H9 (cell line): ENCODE results near the gene KRTAP10-9. TPM values are rescaled to one million over a fixed set of nuclear protein-coding genes. Genes with fewer than 3 reads are reported as not detected.

Source experiments
- DNase-seq: peaks from one replicate; pipeline ENCODE4 v3.0.0-alpha.2; 2017
- H2AFZ ChIP-seq: one replicate; pipeline ENCODE4 v1.6.1; 2013; ENCODE audit warnings: mild to moderate bottlenecking, low read length, control low read depth, moderate library complexity
- H2AK5ac ChIP-seq: 2 replicates; pipeline ENCODE4 v1.6.1; 2013; ENCODE audit warnings: low read length, control low read depth, mixed read lengths; ENCODE audit not compliant: insufficient read length
- H2BK120ac ChIP-seq: one replicate; pipeline ENCODE4 v1.6.1; 2013; ENCODE audit warnings: low read depth, mild to moderate bottlenecking, low read length, control low read depth, inconsistent platforms; ENCODE audit not compliant: poor library complexity, severe bottlenecking
- H2BK12ac ChIP-seq: 2 replicates; pipeline ENCODE4 v1.6.1; 2013; ENCODE audit warnings: low read length, control low read depth, mixed read lengths, low read depth; ENCODE audit not compliant: insufficient read length
- H2BK15ac ChIP-seq: 2 replicates; pipeline ENCODE4 v1.6.1; 2013; ENCODE audit warnings: low read depth, low read length, control low read depth
- H2BK20ac ChIP-seq: one replicate; pipeline ENCODE4 v1.6.1; 2013; ENCODE audit warnings: low read depth, mild to moderate bottlenecking, low read length, control low read depth, inconsistent platforms; ENCODE audit not compliant: poor library complexity, severe bottlenecking
- H2BK5ac ChIP-seq: 2 replicates; pipeline ENCODE4 v1.6.1; 2013; ENCODE audit warnings: low read length, control low read depth, mixed read lengths; ENCODE audit not compliant: insufficient read length
- H3K14ac ChIP-seq: 2 replicates; pipeline ENCODE4 v1.6.1; 2013; ENCODE audit warnings: low read length, control low read depth; ENCODE audit not compliant: insufficient read depth
- H3K18ac ChIP-seq: 2 replicates; pipeline ENCODE4 v1.6.1; 2013; ENCODE audit warnings: low read depth, mild to moderate bottlenecking, mixed read lengths, low read length, control low read depth; ENCODE audit not compliant: insufficient read length
- H3K23ac ChIP-seq: 2 replicates; pipeline ENCODE4 v1.6.1; 2013; ENCODE audit warnings: low read length, control low read depth, mixed read lengths, low read depth; ENCODE audit not compliant: insufficient read length
- H3K23me2 ChIP-seq: 2 replicates; pipeline ENCODE4 v1.6.1; 2013; ENCODE audit warnings: low read depth, mild to moderate bottlenecking, mixed read lengths, low read length, control low read depth; ENCODE audit not compliant: insufficient read length, poor library complexity, severe bottlenecking
- H3K27ac ChIP-seq: 2 replicates; pipeline ENCODE4 v1.5.1; 2013; ENCODE audit warnings: low read length, control low read depth, mixed read lengths, low read depth; ENCODE audit not compliant: insufficient read length
- H3K27me3 ChIP-seq: 2 replicates; pipeline ENCODE4 v1.6.1; 2013; ENCODE audit warnings: low read length, control low read depth, inconsistent platforms; ENCODE audit not compliant: insufficient read depth
- H3K4ac ChIP-seq: 2 replicates; pipeline ENCODE4 v1.6.1; 2013; ENCODE audit warnings: low read depth, mild to moderate bottlenecking, control low read depth, inconsistent platforms, low read length, moderate library complexity
- H3K4me1 ChIP-seq: 2 replicates; pipeline ENCODE4 v1.6.1; 2013; ENCODE audit warnings: low read length, control low read depth, inconsistent platforms; ENCODE audit not compliant: insufficient read depth
- H3K4me2 ChIP-seq: 2 replicates; pipeline ENCODE4 v1.6.1; 2013; ENCODE audit warnings: low read length, control low read depth, mixed read lengths; ENCODE audit not compliant: insufficient read length, insufficient read depth
- H3K56ac ChIP-seq: 2 replicates; pipeline ENCODE4 v1.6.1; 2013; ENCODE audit warnings: low read depth, mild to moderate bottlenecking, mixed read lengths, low read length, control low read depth; ENCODE audit not compliant: insufficient read length
- H3K79me1 ChIP-seq: 2 replicates; pipeline ENCODE4 v1.6.1; 2013; ENCODE audit warnings: low read depth, mild to moderate bottlenecking, moderate library complexity, low read length, control low read depth, inconsistent platforms; ENCODE audit not compliant: insufficient read depth, poor library complexity, severe bottlenecking
- H3K79me2 ChIP-seq: 2 replicates; pipeline ENCODE4 v1.6.1; 2013; ENCODE audit warnings: low read length, control low read depth, inconsistent platforms; ENCODE audit not compliant: insufficient read depth
- H3K9ac ChIP-seq: 2 replicates; pipeline ENCODE4 v1.6.1; 2013; ENCODE audit warnings: low read length, control low read depth, mixed read lengths; ENCODE audit not compliant: insufficient read length; ENCODE audit errors: extremely low read depth
- H3K9me3 ChIP-seq: one replicate; pipeline ENCODE4 v1.6.1; 2013; ENCODE audit warnings: low read depth, low read length, inconsistent platforms; ENCODE audit not compliant: control insufficient read depth
- H3T11ph ChIP-seq: one replicate; pipeline ENCODE4 v1.6.1; 2013; ENCODE audit warnings: mild to moderate bottlenecking, low read length, control low read depth, inconsistent platforms
- H4K20me1 ChIP-seq: one replicate; pipeline ENCODE4 v1.6.1; 2013; ENCODE audit not compliant: control insufficient read depth, insufficient read length, insufficient read depth
- H4K5ac ChIP-seq: 2 replicates; pipeline ENCODE4 v1.6.1; 2013; ENCODE audit warnings: low read depth, mild to moderate bottlenecking, mixed read lengths, low read length, control low read depth; ENCODE audit not compliant: insufficient read length
- H4K8ac ChIP-seq: replicated peaks from 2 replicates; pipeline ENCODE4 v1.6.1; 2013; ENCODE audit warnings: low read length, control low read depth, mixed read lengths, low read depth; ENCODE audit not compliant: insufficient read length
- H4K91ac ChIP-seq: 2 replicates; pipeline ENCODE4 v1.6.1; 2013; ENCODE audit warnings: low read depth, mild to moderate bottlenecking, moderate library complexity, mixed read lengths, low read length, control low read depth; ENCODE audit not compliant: insufficient read length
- H3K27ac Mint-ChIP-seq, 3 experiments: 2 replicates in 2 of 3; 3 replicates in 1 of 3; pipeline ENCODE4 v1.8.0; 2020 to 2021; ENCODE audit warnings: mixed read lengths in 3 of 3, mild to moderate bottlenecking in 1 of 3, moderate library complexity in 1 of 3
- H3K27me3 Mint-ChIP-seq: 2 replicates; pipeline ENCODE4 v1.8.0; 2021; ENCODE audit warnings: low read depth, mild to moderate bottlenecking, moderate library complexity, mixed read lengths
- H3K36me3 Mint-ChIP-seq, 3 experiments: 2 replicates in 2 of 3; 3 replicates in 1 of 3; pipeline ENCODE4 v1.8.0; 2020 to 2021; ENCODE audit warnings: low read depth in 3 of 3, mixed read lengths in 3 of 3; ENCODE audit not compliant: insufficient read depth in 1 of 3
- H3K4me1 Mint-ChIP-seq, 2 experiments: 2 replicates each; pipeline ENCODE4 v1.8.0; 2020; ENCODE audit warnings: mixed read lengths in 2 of 2
- H3K4me3 Mint-ChIP-seq, 2 experiments: 2 replicates in 1 of 2; 3 replicates in 1 of 2; pipeline ENCODE4 v1.8.0; 2020 to 2021; ENCODE audit warnings: mild to moderate bottlenecking in 2 of 2, mixed read lengths in 2 of 2, moderate library complexity in 1 of 2
- H3K9me3 Mint-ChIP-seq, 2 experiments: 2 replicates in 1 of 2; 3 replicates in 1 of 2; pipeline ENCODE4 v1.8.0; 2020; ENCODE audit warnings: mild to moderate bottlenecking in 2 of 2, mixed read lengths in 2 of 2, moderate library complexity in 1 of 2
- CTCF ChIP-seq: fragments of 200-600 bp; sonication (generic); conservative IDR thresholded peaks from 3 replicates; pipeline ENCODE4 v1.8.0; 2021; ENCODE audit warnings: antibody characterized with exemption, mild to moderate bottlenecking
- WGBS: extraction: QIAGEN DNeasy Blood & Tissue Kit; methylation state at CpG from one replicate; pipeline ENCODE4 v1.1.7; 2013; ENCODE audit warnings: missing lambda C conversion rate, low lambda C conversion rate, mixed read lengths; ENCODE audit not compliant: insufficient read length; ENCODE audit errors: extremely low coverage; 5-methylcytosine and 5-hydroxymethylcytosine counted together
- total RNA-seq: library from RNA; stranded (reverse); gene quantifications from 2 replicates; pipeline ENCODE4 v1.2.1, GENCODE V29; 2021

Gene KRTAP10-9
- total RNA-seq, 1 experiment from 2014 or later = not detected

- Histone ChIP-seq H2BK5ac (no peak overlapping the region), H3K79me1 (no peaks in the 10 kb centered on the region), H3K23ac (no peak overlapping the region), H3K27ac (no peak overlapping the region), H2AFZ (no peak overlapping the region), H3K23me2 (no peaks in the 10 kb centered on the region), H2BK12ac (no peak overlapping the region), H3K27me3 (no peaks in the 10 kb centered on the region), H2BK15ac (no peak overlapping the region), H3K9ac (no peak overlapping the region), H3K4me1 (no peaks in the 10 kb centered on the region), H2BK120ac (no peak overlapping the region), H3K4ac (no peak overlapping the region), H3K79me2 (no peaks in the 10 kb centered on the region), H3K56ac (no peak overlapping the region), H2BK20ac (no peak overlapping the region), H2AK5ac (no peak overlapping the region), H3T11ph (no peak overlapping the region), H3K9me3 (no peaks in the 10 kb centered on the region), H4K20me1 (no peaks in the 10 kb centered on the region), H3K14ac (no peak overlapping the region), H3K4me2 (no peak overlapping the region), H4K91ac (no peak overlapping the region), H4K5ac (no peak overlapping the region), H4K8ac (no peak overlapping the region), H3K18ac (no peak overlapping the region)
- H3K27ac Mint-ChIP-seq = no peak overlapping the region
- peaks cover 2 to 3% of the 10 kb centered on the region in 2 experiments for H3K9me3 Mint-ChIP-seq
- TF ChIP-seq CTCF = no peak
- peaks cover 0 to 1% (median 0%) of the 10 kb centered on the region in 3 experiments; a peak in 2 of 7 replicates for H3K36me3 Mint-ChIP-seq
- H3K4me3 Mint-ChIP-seq = no peak overlapping the region
- no CpG with 5 or more reads among the region's 8 CpGs for WGBS
- H3K27me3 Mint-ChIP-seq = peaks cover 14% of the 10 kb centered on the region
- peaks cover 15 to 18% of the 10 kb centered on the region in 2 experiments for H3K4me1 Mint-ChIP-seq
- no peak for DNase-seq
Measured at GRCh38 chr21:44603911-44604310, 23.0 kb upstream of the KRTAP10-9 start.
